Activated CD8-positive, alpha-beta memory T cell treated with anti-CD3 and anti-CD28 coated beads for 36 hours (primary cell): Measurements from ENCODE around the gene ICA1. TPM values are rescaled to one million over a fixed set of nuclear protein-coding genes. Genes with fewer than 3 reads are reported as not detected.
"Not testable (repeated sequence)": the region's sequence is repeated elsewhere in the genome, so short reads cannot be mapped to it uniquely, and the experiment has no call there.

Source experiments
- CTCF ChIA-PET: fragments of 350-600 bp; sonication (Branson Sonifier 250); formaldehyde crosslinking; loops from one replicate; lab custom pipeline; 2021; ENCODE audit warnings: antibody characterized with exemption; lab: Charles Lee
- POLR2A ChIA-PET: fragments of 350-600 bp; sonication (Branson Sonifier 250); formaldehyde crosslinking; loops from one replicate; lab custom pipeline; 2021; ENCODE audit warnings: antibody characterized with exemption; lab: Charles Lee
- total RNA-seq, 2 experiments: library from RNA; stranded (reverse); gene quantifications; one replicate each; pipeline ENCODE4 v1.2.3, GENCODE V29; 2021

ICA1 gene
- total RNA-seq, 2 experiments from 2014 or later: 0.82 to 1.3 TPM

DNA sequence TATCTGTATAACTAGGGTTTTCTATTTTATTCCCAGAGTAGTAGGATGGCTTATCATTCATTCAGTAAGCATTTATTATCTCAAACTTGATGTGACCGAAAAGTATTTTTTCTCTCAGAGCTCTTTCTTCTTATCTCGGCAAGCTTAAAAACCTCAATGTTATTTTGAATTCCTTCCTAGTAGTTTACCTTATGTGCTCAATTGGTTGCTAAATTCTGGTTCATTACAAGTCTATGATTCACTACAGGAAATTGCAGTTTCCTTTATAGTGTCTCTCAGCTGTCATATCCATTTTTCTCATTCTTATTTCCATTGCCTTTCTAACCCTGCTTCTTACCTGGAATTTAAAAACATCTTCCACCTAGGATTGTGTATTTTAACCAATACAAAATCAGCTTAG lies 12.6 kb upstream of the ICA1 start:
- POLR2A ChIA-PET: no interaction called here
- CTCF ChIA-PET: no interaction called here

GRCh38 chr7:8271960-8272359 lies 10.0 kb upstream of the ICA1 start:
- CTCF ChIA-PET: no interaction called here

DNA sequence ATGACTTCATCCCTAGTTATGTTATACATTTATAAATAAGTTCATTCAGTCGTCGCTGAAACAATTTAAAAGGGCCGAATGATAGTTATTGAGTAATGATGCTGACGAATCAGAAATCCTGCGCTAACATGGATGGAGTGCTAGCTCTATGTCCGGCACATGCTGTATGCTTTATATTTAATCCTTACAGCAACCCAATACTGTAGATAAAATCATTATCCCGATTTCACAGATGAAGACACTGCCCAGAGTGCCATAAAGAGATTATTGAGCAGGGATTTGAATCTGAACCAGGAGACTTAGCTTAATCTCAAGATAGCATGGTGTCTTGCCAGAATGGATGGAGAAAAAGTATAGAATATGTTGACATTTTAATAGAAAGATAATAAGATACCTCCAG lies 1.1 kb upstream of the ICA1 start:
- CTCF ChIA-PET: interaction anchor here (1.5 kb wide), 1 partner anchor 13 kb away, joined by 3 read pairs; no protein-coding TSS in a partner anchor
- POLR2A ChIA-PET: no interaction called here

More at GRCh38 chr7:8271960-8272359, 10.0 kb upstream of the ICA1 start:
- POLR2A ChIA-PET: no interaction called here

DNA sequence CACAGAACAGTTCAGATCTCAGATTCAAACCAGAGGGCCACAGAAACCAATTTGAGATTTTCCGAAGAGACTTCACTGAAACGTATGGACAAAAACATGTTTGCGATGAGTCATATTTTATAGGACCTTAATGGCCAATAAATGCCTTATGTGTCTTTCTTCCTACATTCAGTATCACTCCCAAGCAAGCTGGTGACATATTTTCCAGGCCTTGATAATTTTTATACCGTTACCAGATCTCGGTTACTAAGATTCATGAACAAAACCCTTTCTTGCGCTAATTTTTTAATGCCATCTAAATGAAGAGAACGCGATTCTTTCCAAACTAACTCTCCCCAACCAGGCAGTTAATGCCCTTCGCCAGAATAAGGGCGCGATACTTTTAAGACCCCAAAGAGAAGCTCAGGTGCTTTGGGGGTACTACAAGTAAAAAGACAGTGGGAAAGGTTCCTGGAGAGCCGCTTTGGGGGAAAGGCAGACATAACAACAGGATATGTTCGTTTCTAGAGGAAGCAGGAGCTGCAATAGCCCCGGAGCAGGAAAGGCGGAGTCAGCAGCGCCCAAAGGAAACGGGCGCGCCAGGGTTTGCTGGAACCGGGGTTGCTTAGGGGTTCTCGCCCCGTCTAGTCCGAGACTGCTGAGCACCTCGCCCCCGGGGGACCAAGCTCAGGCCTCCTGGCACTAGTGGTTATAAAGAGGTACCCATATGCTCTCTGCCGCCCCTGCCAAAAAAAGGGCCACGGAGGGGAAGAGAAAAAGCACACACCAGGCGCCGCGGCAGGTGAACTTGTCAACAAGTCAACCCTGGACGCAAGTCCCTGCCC lies 884 bp downstream of the ICA1 start:
- ChIA-PET CTCF (no interaction called here), POLR2A (no interaction called here)

GRCh38 chr7:8259586-8260222 lies 2.3 kb downstream of the ICA1 start:
- ChIA-PET POLR2A (no interaction called here), CTCF (no interaction called here)

GRCh38 chr7:8258734-8259133 lies 3.2 kb downstream of the ICA1 start:
- ChIA-PET CTCF (no interaction called here), POLR2A (no interaction called here)

GRCh38 chr7:8258166-8258565 lies 3.8 kb downstream of the ICA1 start:
- ChIA-PET CTCF (no interaction called here), POLR2A (no interaction called here)

DNA sequence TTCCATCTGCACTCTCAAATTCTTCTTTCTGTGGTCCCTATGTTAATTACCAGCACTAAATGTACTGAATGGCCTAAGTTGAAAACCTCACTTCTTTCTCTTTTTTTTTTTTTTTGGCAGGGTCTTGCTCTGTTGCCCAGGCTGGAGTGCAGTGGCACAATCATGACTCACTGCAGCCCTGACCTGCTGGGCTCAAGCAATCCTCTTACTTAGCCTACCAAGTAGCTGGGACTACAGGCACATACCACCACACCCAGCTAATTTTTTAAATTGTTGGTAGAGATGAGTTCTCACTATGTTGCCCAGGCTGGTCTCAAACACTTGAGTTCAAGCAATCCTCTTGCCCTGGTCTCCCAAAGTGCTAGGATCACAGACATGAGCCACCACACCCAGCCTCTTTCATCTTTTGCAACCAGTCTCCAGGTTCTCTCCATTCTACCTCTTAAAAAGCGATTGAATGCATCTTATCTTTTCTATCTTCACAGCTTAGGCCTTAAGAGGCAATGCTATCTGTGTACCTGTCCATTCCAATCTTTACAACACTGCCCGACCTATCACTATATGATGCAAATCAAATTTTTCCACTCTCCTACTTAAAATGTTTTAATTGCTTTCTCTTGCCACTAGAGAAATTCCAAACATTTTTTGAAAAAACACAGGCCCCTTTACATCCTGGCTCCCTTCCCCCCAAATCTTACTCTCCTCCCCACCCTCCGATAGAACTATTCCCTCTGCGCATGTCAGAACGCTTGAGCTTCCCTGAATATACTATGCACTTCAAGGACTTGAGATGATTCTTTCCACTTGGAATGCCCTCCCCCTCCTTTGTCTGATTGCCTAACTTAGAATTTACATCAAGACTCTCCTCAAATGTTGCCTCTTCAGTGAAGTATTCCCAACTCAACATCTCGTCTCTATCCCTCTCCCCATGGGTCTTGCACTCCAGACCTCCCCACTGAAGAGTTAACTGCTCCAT lies 6.0 kb downstream of the ICA1 start:
- POLR2A ChIA-PET: no interaction called here
- CTCF ChIA-PET: no interaction called here

DNA sequence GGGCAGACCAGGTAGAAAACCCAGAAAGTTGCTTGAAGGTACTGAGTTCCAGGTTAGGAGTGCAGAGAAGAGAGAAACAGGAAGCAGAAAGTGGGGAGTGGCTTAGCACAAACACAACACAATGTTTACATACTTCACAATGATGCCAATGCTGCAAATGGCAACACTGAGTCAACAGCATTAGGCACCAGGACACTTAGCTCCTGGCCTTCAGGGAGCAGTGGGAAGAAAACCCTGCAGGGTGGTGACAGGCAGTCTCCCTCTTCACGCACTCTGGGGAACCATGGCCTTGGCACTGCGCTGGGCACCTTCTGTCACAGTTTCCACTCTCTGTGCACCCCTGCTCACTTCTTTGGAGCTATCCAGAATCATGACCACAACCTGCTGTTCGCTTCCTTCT lies 7.3 kb downstream of the ICA1 start:
- ChIA-PET POLR2A (no interaction called here), CTCF (no interaction called here)

GRCh38 chr7:8254215-8254614 lies 7.8 kb downstream of the ICA1 start:
- POLR2A ChIA-PET: no interaction called here
- CTCF ChIA-PET: no interaction called here

DNA sequence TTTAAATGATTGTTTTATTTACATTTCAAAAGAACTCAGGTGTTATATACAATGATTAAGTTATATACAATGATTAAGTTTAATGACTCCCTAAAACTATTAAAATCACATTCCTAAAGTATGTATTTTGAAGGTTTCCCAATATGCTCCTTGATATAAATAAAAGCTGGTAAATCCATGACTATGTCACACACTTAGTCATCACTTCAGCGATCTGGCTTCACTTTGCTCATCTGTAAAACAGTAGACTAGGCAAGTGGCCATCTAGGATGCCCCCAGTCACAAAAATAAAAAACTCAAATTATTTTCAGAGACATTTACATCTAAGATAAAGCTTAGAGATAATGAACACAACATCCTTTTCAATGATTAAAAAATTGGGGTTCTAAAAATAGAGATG lies 10.8 kb downstream of the ICA1 start:
- ChIA-PET CTCF (no interaction called here), POLR2A (no interaction called here)

GRCh38 chr7:8250547-8250946 lies 11.4 kb downstream of the ICA1 start:
- ChIA-PET CTCF (interaction anchor here (1.1 kb wide), 1 partner anchor 13 kb away, joined by 3 read pairs; no protein-coding TSS in a partner anchor), POLR2A (no interaction called here)

DNA sequence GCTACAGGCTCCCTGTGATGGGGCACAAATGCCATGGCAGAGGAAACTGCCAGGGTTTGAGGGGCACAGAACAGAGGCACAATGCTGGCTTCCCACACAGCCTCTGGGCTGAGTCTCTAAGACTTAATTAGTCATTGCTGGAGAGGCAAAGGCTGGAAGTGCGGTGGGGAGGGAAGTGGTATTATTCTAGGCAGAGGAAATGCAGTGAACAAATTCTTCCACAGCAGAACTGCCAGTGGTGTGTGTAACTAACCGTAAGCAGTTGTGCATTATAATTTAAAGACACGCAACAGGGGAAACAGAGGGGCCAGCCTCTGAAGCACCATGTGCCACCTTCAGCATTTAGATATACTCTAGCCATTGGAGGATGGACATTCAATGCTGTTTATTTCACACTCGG lies 12.8 kb downstream of the ICA1 start:
- CTCF ChIA-PET: no interaction called here
- POLR2A ChIA-PET: no interaction called here

GRCh38 chr7:8246020-8246419 lies 15.9 kb downstream of the ICA1 start:
- ChIA-PET POLR2A (no interaction called here), CTCF (no interaction called here)

DNA sequence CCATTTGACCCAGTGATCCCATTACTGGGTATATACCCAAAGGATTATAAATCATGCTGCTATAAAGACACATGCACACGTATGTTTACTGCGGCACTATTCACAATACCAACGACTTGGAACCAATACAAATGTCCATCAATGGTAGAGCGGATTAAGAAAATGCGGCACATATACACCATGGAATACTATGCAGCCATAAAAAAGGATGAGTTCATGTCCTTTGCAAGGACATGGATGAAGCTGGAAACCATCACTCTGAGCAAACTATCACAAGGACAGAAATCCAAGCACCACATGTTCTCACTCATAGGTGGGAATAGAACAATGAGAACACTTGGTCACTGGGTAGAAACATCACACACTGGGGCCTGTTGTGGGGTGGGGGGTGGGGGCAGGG lies 16.9 kb downstream of the ICA1 start:
- POLR2A ChIA-PET, CTCF ChIA-PET: not testable (repeated sequence)

GRCh38 chr7:8243059-8243458 lies 18.9 kb downstream of the ICA1 start:
- CTCF ChIA-PET, POLR2A ChIA-PET: not testable (repeated sequence)

DNA sequence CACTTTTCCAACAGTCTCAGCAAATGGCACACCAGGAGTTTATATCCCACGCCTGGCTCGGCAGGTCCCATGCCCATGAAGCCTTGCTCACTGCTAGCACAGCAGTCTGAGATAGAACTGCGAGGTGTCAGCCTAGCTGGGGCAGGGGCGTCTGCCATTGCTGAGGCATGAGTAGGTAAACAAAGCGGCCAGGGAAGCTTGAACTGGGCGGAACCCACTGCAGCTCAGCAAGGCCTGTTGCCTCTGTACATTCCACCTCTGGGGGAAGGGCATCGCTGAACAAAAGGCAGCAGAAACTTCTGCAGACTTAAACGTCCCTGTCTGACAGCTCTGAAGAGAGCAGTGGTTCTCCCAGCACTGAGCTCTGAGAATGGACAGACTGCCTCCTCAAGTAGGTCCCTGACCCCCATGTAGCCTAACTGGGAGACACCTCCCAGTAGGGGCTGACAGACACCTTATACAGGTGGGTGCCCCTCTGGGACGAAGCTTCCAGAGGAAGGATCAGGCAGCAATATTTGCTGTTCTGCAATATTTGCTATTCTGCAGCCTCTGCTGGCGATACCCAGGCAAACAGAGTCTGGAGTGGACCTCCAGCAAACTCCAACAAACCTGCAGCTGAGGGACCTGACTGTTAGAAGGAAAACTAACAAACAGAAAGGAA lies 22.1 kb downstream of the ICA1 start:
- CTCF ChIA-PET, POLR2A ChIA-PET: not testable (repeated sequence)

DNA sequence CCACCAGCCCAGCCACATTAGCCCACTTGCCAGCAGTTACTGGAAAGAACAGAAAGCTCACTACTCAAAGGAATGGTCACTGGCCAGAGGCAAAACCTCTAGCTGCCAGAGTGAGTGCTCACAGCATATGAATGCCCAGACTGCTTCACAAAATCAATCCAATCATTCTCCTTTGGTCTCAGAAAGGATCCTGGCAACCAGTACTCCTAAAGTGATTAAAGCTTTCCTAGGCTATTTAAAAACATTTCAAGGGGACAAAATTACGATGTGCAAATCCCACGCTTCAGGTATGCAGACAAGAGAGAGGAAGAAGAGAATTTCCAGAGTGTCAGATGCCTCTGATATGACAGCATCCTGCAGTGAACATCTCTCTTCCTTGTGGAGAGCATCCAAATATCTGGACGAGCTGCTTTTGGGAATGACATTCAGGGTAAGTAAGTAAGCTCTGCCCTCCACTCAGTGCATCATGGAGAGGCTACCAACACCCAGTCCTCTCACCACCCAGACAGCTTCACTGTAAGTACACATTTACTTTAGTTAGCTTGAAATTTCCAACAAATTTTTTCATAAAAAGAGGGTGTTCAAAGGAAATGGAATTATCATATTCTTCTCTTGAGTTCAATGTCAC lies 25.1 kb downstream of the ICA1 start:
- ChIA-PET POLR2A (no interaction called here), CTCF (no interaction called here)
